Stimulated activated memory B cell treated with anti-CD40 and anti-IgM and Interleukin-4, amounts not matched to agents 10 μg/mL and 1 μg/mL and 100 μg/mL, for 72 hours (primary cell): ENCODE data around the gene CGN.
"Not testable (repeated sequence)": the region's sequence is repeated elsewhere in the genome, so short reads cannot be mapped to it uniquely, and the experiment has no call there.

ENCODE experiments used
- ATAC-seq: fragments of 150-1000 bp; cut with Tn5 transposase; 2 replicates; pipeline ENCODE4 v1.10.0; 2021
- H3K27ac Mint-ChIP-seq: one replicate; pipeline ENCODE4 v1.8.0; 2022; ENCODE audit warnings: mild to moderate bottlenecking, mixed read lengths
- H3K27me3 Mint-ChIP-seq: one replicate; pipeline ENCODE4 v1.8.0; 2022; ENCODE audit warnings: mixed read lengths
- H3K36me3 Mint-ChIP-seq: one replicate; pipeline ENCODE4 v1.8.0; 2022; ENCODE audit warnings: mixed read lengths
- H3K4me1 Mint-ChIP-seq: one replicate; pipeline ENCODE4 v1.8.0; 2022; ENCODE audit warnings: mixed read lengths
- H3K4me3 Mint-ChIP-seq: one replicate; pipeline ENCODE4 v1.8.0; 2022; ENCODE audit warnings: mild to moderate bottlenecking, moderate library complexity, mixed read lengths
- H3K9me3 Mint-ChIP-seq: one replicate; pipeline ENCODE4 v1.8.0; 2022; ENCODE audit warnings: mixed read lengths

The CGN gene

GRCh38 chr1:151510020-151510405, 1.2 kb upstream of the CGN start:
- H3K27me3 Mint-ChIP-seq, result no peaks in the 10 kb centered on the region
- peaks cover 34% of the 10 kb centered on the region for H3K4me1 Mint-ChIP-seq
- no peaks in the 10 kb centered on the region for H3K36me3 Mint-ChIP-seq
- H3K27ac Mint-ChIP-seq, result no peak overlapping the region
- peak overlapping the region; percentile 94 for H3K4me3 Mint-ChIP-seq
- ATAC-seq, result no peak
- H3K9me3 Mint-ChIP-seq, result no peaks in the 10 kb centered on the region

DNA sequence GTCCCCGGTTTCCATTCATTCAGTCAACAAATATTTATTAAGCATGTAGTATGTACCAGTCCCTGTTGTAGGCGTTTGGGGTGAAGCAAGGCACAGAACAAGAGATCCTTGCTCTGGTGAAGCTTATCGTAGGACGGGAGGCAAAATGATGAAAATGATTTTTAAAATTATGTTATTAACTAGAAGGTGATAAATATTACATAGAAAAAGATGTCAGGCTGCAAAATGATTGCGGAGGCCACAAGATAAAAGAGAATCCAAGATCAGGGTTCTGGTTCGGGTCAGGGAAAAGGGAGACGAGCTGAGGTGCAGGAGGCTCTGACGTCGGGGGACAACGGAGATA, 602 bp upstream of the CGN start:
- Mint-ChIP-seq H3K27ac (no peak overlapping the region), H3K36me3 (no peaks in the 10 kb centered on the region), H3K4me1 (peaks cover 34% of the 10 kb centered on the region), H3K27me3 (no peaks in the 10 kb centered on the region), H3K9me3 (no peaks in the 10 kb centered on the region), H3K4me3 (peak overlapping the region; percentile 94)
- no peak for ATAC-seq

DNA sequence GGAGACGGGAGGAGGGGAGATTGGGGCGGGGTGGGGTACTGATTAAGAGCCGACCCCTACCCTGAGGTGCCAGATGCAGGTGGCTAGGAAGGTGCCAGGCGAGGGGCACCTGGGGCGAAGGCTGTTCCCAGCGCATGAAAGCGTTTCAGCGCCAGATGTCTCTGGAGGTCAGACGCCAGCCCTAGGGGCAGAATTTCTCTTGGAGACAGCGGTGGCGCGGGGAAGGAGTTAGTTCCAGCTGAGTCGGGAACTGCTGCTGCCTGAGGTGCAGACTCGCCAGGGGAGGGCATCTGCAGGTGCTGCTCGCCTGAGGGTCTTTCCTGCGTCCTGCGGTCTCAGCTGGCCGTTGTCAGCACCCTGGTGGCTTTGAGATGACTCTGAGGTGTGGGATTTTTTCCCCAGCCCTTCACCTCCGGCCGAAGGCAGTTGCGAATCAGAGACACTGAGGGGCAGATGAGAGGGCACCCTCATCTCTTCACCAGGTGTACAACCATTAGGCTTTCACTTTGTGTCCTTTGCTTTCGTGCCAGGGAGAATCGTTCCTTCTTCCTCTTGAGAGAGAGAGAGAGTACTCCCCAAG, 539 bp downstream of the CGN start:
- Mint-ChIP-seq H3K9me3 (no peaks in the 10 kb centered on the region), H3K27ac (peak overlapping the region; percentile 57), H3K4me3 (peak overlapping the region; percentile 94), H3K4me1 (peaks cover 34% of the 10 kb centered on the region), H3K36me3 (no peaks in the 10 kb centered on the region), H3K27me3 (no peaks in the 10 kb centered on the region)
- ATAC-seq, result peak; percentile 44

DNA sequence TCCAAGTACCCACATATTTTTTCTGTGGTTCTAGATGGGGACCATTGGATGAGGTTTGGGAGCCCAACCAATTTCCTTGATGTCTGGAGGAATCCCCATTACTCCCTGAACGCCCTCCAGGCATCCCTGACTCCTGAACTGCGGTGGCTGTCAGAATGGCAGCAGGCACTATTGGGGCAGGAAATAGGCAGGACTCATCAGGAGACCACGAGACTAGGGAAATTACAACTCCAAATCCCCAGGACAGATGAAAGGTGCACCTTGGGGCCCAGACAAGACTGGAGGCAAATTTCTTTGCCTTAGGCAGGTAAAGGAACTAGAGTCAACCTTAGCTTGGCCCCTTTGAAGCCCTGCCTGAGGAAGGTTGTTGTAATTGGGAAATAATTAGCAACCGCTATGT, 1.1 kb downstream of the CGN start:
- H3K27ac Mint-ChIP-seq, result no peak overlapping the region
- no peaks in the 10 kb centered on the region for H3K9me3 Mint-ChIP-seq
- H3K27me3 Mint-ChIP-seq, result no peaks in the 10 kb centered on the region
- H3K36me3 Mint-ChIP-seq, result no peaks in the 10 kb centered on the region
- H3K4me3 Mint-ChIP-seq, result no peak overlapping the region
- peaks cover 34% of the 10 kb centered on the region for H3K4me1 Mint-ChIP-seq
- ATAC-seq, result no peak

- peaks cover 34% of the 10 kb centered on the region for H3K4me1 Mint-ChIP-seq
- H3K27me3 Mint-ChIP-seq, result no peaks in the 10 kb centered on the region
- H3K4me3 Mint-ChIP-seq, result no peak overlapping the region
Observed at GRCh38 chr1:151512801-151513625, 1.8 kb downstream of the CGN start.

GRCh38 chr1:151513626-151514121, 2.5 kb downstream of the CGN start:
- no peaks in the 10 kb centered on the region for H3K36me3 Mint-ChIP-seq
- H3K4me3 Mint-ChIP-seq, result no peak overlapping the region
- no peak for ATAC-seq
- H3K27ac Mint-ChIP-seq, result no peak overlapping the region
- H3K4me1 Mint-ChIP-seq, result peaks cover 34% of the 10 kb centered on the region
- H3K9me3 Mint-ChIP-seq, result no peaks in the 10 kb centered on the region
- H3K27me3 Mint-ChIP-seq, result no peaks in the 10 kb centered on the region

More at GRCh38 chr1:151512801-151513625, 1.8 kb downstream of the CGN start:
- no peaks in the 10 kb centered on the region for H3K36me3 Mint-ChIP-seq
- no peak overlapping the region for H3K27ac Mint-ChIP-seq
- ATAC-seq, result no peak
- no peaks in the 10 kb centered on the region for H3K9me3 Mint-ChIP-seq

DNA sequence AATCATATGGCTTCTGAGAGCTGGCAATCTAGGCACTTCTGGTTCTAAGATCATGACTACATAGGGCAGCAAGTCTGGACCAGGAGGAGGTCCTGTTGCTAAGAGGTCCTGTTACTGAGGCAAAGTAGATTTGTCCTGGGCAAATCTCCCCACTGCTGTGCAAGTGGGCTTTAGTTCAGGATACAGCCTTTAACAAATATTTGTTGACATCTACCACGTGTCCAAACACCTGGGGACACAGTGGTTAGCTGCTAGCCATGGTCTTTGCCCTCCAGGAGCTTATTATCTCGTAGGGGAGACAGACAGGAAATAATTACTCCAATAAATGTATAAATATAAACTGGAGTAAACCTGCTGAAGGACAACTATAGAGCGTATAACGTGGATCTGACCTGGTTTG, 3.2 kb downstream of the CGN start:
- Mint-ChIP-seq H3K4me3 (no peak overlapping the region), H3K36me3 (no peaks in the 10 kb centered on the region), H3K27me3 (no peaks in the 10 kb centered on the region), H3K4me1 (peaks cover 34% of the 10 kb centered on the region), H3K9me3 (no peaks in the 10 kb centered on the region), H3K27ac (no peak overlapping the region)
- ATAC-seq, result no peak

- H3K27ac Mint-ChIP-seq, result no peak overlapping the region
- no peaks in the 10 kb centered on the region for H3K36me3 Mint-ChIP-seq
- no peak for ATAC-seq
- H3K4me3 Mint-ChIP-seq, result no peak overlapping the region
- peaks cover 33% of the 10 kb centered on the region for H3K4me1 Mint-ChIP-seq
- H3K9me3 Mint-ChIP-seq, result no peaks in the 10 kb centered on the region
- no peaks in the 10 kb centered on the region for H3K27me3 Mint-ChIP-seq
Observed at GRCh38 chr1:151515265-151515664, 4.1 kb downstream of the CGN start.

DNA sequence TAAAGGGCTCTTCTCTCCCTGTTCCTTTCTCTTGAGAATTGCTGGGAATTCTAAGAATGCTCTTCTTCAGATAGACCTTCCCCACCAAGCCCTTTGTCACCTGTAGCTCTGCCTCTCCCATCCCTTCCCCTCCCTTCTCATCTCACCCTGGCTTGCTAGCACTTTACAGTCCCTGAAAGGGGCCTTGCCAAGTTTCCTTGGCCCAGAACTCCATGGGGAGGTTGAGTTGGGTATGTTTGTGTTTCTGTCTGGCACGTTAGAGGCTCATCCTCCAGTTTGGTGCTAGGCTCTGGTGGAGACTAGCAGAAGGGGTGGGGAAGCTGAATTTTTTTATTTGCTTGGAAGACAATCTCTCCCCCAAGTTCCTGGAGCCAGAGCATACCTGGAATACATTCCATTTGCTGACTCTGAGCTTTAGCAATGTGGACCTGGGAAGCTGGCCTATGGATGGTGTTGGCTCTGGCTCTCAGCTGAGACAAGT, 4.9 kb downstream of the CGN start:
- Mint-ChIP-seq H3K36me3 (no peaks in the 10 kb centered on the region), H3K9me3 (no peaks in the 10 kb centered on the region), H3K27ac (no peak overlapping the region), H3K4me1 (peaks cover 26% of the 10 kb centered on the region), H3K4me3 (no peak overlapping the region), H3K27me3 (no peaks in the 10 kb centered on the region)
- ATAC-seq, result no peak

DNA sequence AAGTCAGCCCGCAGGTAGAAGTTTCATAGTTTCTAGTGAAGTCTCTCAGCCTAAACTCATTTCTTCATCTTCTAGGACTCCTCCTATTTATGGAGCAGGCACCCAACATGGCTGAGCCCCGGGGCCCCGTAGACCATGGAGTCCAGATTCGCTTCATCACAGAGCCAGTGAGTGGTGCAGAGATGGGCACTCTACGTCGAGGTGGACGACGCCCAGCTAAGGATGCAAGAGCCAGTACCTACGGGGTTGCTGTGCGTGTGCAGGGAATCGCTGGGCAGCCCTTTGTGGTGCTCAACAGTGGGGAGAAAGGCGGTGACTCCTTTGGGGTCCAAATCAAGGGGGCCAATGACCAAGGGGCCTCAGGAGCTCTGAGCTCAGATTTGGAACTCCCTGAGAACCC, 7.2 kb downstream of the CGN start:
- ATAC-seq, result no peak
- H3K9me3 Mint-ChIP-seq, result no peaks in the 10 kb centered on the region
- no peaks in the 10 kb centered on the region for H3K36me3 Mint-ChIP-seq
- peaks cover 6% of the 10 kb centered on the region for H3K4me1 Mint-ChIP-seq
- H3K27me3 Mint-ChIP-seq, result no peaks in the 10 kb centered on the region
- no peak overlapping the region for H3K4me3 Mint-ChIP-seq
- no peak overlapping the region for H3K27ac Mint-ChIP-seq

DNA sequence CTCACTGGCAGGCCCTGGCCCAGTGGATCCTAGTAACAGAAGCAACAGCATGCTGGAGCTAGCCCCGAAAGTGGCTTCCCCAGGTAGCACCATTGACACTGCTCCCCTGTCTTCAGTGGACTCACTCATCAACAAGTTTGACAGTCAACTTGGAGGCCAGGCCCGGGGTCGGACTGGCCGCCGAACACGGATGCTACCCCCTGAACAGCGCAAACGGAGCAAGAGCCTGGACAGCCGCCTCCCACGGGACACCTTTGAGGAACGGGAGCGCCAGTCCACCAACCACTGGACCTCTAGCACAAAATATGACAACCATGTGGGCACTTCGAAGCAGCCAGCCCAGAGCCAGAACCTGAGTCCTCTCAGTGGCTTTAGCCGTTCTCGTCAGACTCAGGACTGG, 7.7 kb downstream of the CGN start:
- ATAC-seq, result no peak
- H3K4me1 Mint-ChIP-seq, result peaks cover 1% of the 10 kb centered on the region
- no peaks in the 10 kb centered on the region for H3K9me3 Mint-ChIP-seq
- H3K27me3 Mint-ChIP-seq, result no peaks in the 10 kb centered on the region
- H3K27ac Mint-ChIP-seq, result no peak overlapping the region
- no peak overlapping the region for H3K4me3 Mint-ChIP-seq
- no peaks in the 10 kb centered on the region for H3K36me3 Mint-ChIP-seq

DNA sequence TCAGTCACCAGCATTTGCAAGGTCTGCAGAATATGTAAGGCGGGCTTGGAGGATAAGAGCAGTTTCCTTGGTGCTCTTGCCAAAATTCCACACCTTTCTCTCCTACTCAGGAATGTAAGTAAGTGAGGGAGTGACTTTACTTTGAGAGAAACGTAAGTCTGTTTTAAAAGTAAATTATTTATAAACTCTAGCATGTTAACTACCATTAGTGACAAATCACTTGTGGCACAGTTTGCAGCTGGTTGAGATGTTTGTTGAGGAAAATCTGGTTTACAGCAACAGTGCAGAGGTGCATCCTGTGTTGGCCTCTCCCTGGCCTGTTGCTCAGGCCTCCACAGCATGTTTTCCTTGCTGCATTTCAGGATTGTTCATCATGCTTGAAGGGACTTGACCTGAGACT, 8.5 kb downstream of the CGN start:
- peaks cover 3% of the 10 kb centered on the region for H3K36me3 Mint-ChIP-seq
- ATAC-seq, result no peak
- H3K9me3 Mint-ChIP-seq, result no peaks in the 10 kb centered on the region
- H3K4me3 Mint-ChIP-seq, result no peak overlapping the region
- H3K4me1 Mint-ChIP-seq, result peaks cover 3% of the 10 kb centered on the region
- no peak overlapping the region for H3K27ac Mint-ChIP-seq
- peaks cover 6% of the 10 kb centered on the region for H3K27me3 Mint-ChIP-seq

DNA sequence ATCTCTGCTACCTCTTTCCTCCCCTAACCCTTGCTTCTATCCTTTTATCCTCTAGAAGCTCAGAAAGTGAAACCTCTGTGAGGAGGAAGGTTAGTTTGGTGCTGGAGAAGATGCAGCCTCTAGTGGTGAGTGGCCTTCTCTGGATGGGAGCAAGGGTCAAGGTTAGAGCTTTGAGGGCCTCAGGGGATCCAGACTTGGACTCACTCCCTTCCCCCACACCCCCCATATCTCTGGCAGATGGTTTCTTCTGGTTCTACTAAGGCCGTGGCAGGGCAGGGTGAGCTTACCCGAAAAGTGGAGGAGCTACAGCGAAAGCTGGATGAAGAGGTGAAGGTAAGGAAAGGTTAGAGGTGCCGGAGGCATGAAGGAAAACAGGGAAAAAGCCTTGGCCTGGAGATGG, 9.2 kb downstream of the CGN start:
- Mint-ChIP-seq H3K36me3 (peaks cover 4% of the 10 kb centered on the region), H3K4me1 (peaks cover 10% of the 10 kb centered on the region), H3K9me3 (no peaks in the 10 kb centered on the region), H3K4me3 (no peak overlapping the region), H3K27me3 (peaks cover 9% of the 10 kb centered on the region), H3K27ac (no peak overlapping the region)
- no peak for ATAC-seq

DNA sequence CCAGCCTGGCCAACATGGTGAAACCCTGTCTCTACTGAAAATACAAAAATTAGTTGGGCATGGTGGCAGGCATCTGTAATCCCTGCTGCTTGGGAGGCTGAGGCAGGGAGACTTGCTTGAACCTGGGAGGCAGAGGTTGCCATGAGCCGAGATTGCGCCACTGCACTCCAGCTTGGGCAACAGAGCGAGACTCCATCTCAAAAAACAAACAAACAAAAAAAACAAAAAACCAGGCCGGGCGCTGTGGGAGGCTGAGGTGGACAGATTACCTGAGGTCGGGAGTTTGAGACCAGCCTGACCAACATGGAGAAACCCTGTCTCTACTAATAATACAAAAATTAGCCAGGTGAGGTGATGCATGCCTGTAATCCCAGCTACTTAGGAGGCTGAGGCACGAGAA, 11.2 kb downstream of the CGN start:
- not testable (repeated sequence) for H3K27ac Mint-ChIP-seq, H3K4me3 Mint-ChIP-seq, ATAC-seq, H3K27me3 Mint-ChIP-seq, H3K9me3 Mint-ChIP-seq, H3K36me3 Mint-ChIP-seq
- peaks cover 12% of the 10 kb centered on the region for H3K4me1 Mint-ChIP-seq

- peaks cover 9% of the 10 kb centered on the region for H3K27me3 Mint-ChIP-seq
- peaks cover 4% of the 10 kb centered on the region for H3K36me3 Mint-ChIP-seq
- no peak overlapping the region for H3K27ac Mint-ChIP-seq
- H3K4me1 Mint-ChIP-seq, result peaks cover 12% of the 10 kb centered on the region
- no peaks in the 10 kb centered on the region for H3K9me3 Mint-ChIP-seq
- ATAC-seq, result no peak
- no peak overlapping the region for H3K4me3 Mint-ChIP-seq
Observed at GRCh38 chr1:151523326-151523725, 12.1 kb downstream of the CGN start.

DNA sequence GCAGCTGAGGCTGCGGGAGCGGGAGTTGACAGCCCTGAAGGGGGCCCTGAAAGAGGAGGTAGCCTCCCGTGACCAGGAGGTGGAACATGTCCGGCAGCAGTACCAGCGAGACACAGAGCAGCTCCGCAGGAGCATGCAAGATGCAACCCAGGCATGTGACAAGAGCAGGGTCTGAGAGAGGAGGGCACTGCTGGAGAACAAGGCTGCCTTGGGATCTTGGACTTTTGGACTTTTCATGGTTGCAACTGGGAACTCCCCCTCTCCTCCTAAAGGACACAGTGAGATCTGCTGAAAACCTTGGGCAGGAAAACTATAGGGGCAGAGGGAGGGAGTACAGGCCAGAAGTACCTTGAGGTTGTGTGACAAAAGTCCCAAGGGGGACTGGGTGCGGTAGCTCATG, 13.5 kb downstream of the CGN start:
- H3K9me3 Mint-ChIP-seq, result no peaks in the 10 kb centered on the region
- H3K27me3 Mint-ChIP-seq, result peaks cover 18% of the 10 kb centered on the region
- ATAC-seq, result no peak
- H3K36me3 Mint-ChIP-seq, result peaks cover 4% of the 10 kb centered on the region
- H3K4me3 Mint-ChIP-seq, result no peak overlapping the region
- H3K27ac Mint-ChIP-seq, result no peak overlapping the region
- peaks cover 12% of the 10 kb centered on the region for H3K4me1 Mint-ChIP-seq
